K562 (cell line): Measurements from ENCODE around the gene CELSR2. TPM values are rescaled to one million over a fixed set of nuclear protein-coding genes. Genes with fewer than 3 reads are reported as not detected.

Experiments used
- CAMTA2 ChIP-seq: fragments of 250-450 bp; sonication (Bioruptor Pico); conservative IDR thresholded peaks from 2 replicates; pipeline ENCODE4 v1.5.1; 2022
- DPF2 ChIP-seq: fragments of 450-650 bp; IDR thresholded peaks from 2 replicates; pipeline ENCODE4 v1.6.1; 2016
- HDAC8 ChIP-seq: fragments of 450-650 bp; IDR thresholded peaks from 2 replicates; pipeline ENCODE4 v1.6.1; 2016; ENCODE audit warnings: mild to moderate bottlenecking, missing genetic modification characterization, moderate library complexity, missing compliant biosample characterization
- KAT8 ChIP-seq: fragments of 450-650 bp; IDR thresholded peaks from 2 replicates; pipeline ENCODE4 v1.6.1; 2016; ENCODE audit warnings: low read depth, mild to moderate bottlenecking
- MBD1 ChIP-seq: fragments of 250-450 bp; sonication (Bioruptor Pico); IDR thresholded peaks from 2 replicates; pipeline ENCODE4 v1.8.0; 2022; ENCODE audit warnings: inconsistent platforms
- MECOM ChIP-seq: fragments of 250-450 bp; sonication (Bioruptor Pico); IDR thresholded peaks from 2 replicates; pipeline ENCODE4 v1.8.0; 2022; ENCODE audit warnings: inconsistent platforms
- MEIS2 ChIP-seq: fragments of 450-650 bp; IDR thresholded peaks from 2 replicates; pipeline ENCODE4 v1.6.1; 2014; ENCODE audit warnings: mild to moderate bottlenecking; ENCODE audit not compliant: partially characterized antibody
- NFRKB ChIP-seq: fragments of 450-650 bp; IDR thresholded peaks from 2 replicates; pipeline ENCODE4 v1.6.1; 2016; ENCODE audit warnings: low read depth
- NR2C1 ChIP-seq, 2 experiments: fragments of 450-650 bp; IDR thresholded peaks; 2 replicates each; pipeline ENCODE4 v1.6.1; 2017; ENCODE audit warnings: mild to moderate bottlenecking in 2 of 2, antibody characterized with exemption in 1 of 2, inconsistent platforms in 1 of 2, missing compliant biosample characterization in 1 of 2, missing genetic modification characterization in 1 of 2
- NR2C2 ChIP-seq, 2 experiments: fragments of 200-800 bp in 1 of 2; sonication (Bioruptor generic) in 1 of 2; sonication (generic) in 1 of 2; formaldehyde crosslinking in 1 of 2; IDR thresholded peaks; 2 replicates each; pipeline versions ENCODE4 v1.6.1 to v1.8.0; 2016 to 2022; ENCODE audit warnings: mild to moderate bottlenecking in 1 of 2, missing compliant biosample characterization in 1 of 2, missing genetic modification characterization in 1 of 2, missing genetic modification reagents in 1 of 2
- SMAD3 ChIP-seq: fragments of 450-650 bp; formaldehyde crosslinking; conservative IDR thresholded peaks from 2 replicates; pipeline ENCODE4 v1.4.0; 2020; ENCODE audit warnings: mild to moderate bottlenecking
- SMARCA4 ChIP-seq: fragments of 450-650 bp; IDR thresholded peaks from 2 replicates; pipeline ENCODE4 v1.6.1; 2016
- SOX6 ChIP-seq: fragments of 450-650 bp; IDR thresholded peaks from 2 replicates; pipeline ENCODE4 v1.6.1; 2014; ENCODE audit warnings: mild to moderate bottlenecking
- TEAD1 ChIP-seq, 2 experiments: fragments of 450-650 bp in 1 of 2; sonication (generic) in 1 of 2; formaldehyde crosslinking; IDR thresholded peaks; 2 replicates each; pipeline versions ENCODE4 v1.4.0 to v1.8.0; 2020 to 2022; ENCODE audit warnings: mild to moderate bottlenecking in 2 of 2, missing genetic modification reagents in 1 of 2
- TEAD2 ChIP-seq: fragments of 450-650 bp; IDR thresholded peaks from 2 replicates; pipeline ENCODE4 v1.6.1; 2016; ENCODE audit warnings: missing genetic modification characterization, control low read depth, missing compliant biosample characterization
- THRB ChIP-seq: fragments of 450-650 bp; formaldehyde crosslinking; conservative IDR thresholded peaks from 2 replicates; pipeline ENCODE4 v1.4.0; 2022; ENCODE audit warnings: mild to moderate bottlenecking, missing genetic modification characterization
- TRIM28 ChIP-seq: fragments of 450-650 bp; IDR thresholded peaks from 2 replicates; pipeline ENCODE4 v1.6.1; 2017
- ZBTB33 ChIP-seq: sonication (generic); formaldehyde crosslinking; IDR thresholded peaks from 2 replicates; pipeline ENCODE4 v1.8.1; 2023; ENCODE audit warnings: mild to moderate bottlenecking, missing genetic modification reagents
- ZBTB9 ChIP-seq: fragments of 450-650 bp; formaldehyde crosslinking; IDR thresholded peaks from 2 replicates; pipeline ENCODE4 v1.4.0; 2020; ENCODE audit warnings: mild to moderate bottlenecking, moderate library complexity
- ZNF217 ChIP-seq: sonication (generic); formaldehyde crosslinking; IDR thresholded peaks from 2 replicates; pipeline ENCODE4 v1.8.0; 2022; ENCODE audit warnings: mild to moderate bottlenecking, missing genetic modification reagents
- ZNF41 ChIP-seq: fragments of 250-450 bp; sonication (Bioruptor Pico); conservative IDR thresholded peaks from 2 replicates; pipeline ENCODE4 v1.4.0; 2020; ENCODE audit warnings: mild to moderate bottlenecking
- ZNF766 ChIP-seq: fragments of 200-800 bp; sonication (Bioruptor generic); conservative IDR thresholded peaks from 2 replicates; pipeline ENCODE4 v1.6.1; 2016; ENCODE audit warnings: missing genetic modification characterization, missing compliant biosample characterization
- polyA plus RNA-seq, 8 experiments: library from polyadenylated mRNA; depleted of rRNA in 4 of 8; stranded (reverse) in 5 of 8; unstranded in 3 of 8; fragments of >200 nt; fragmentation: Nextera tagmentation in 2 of 8; fragmentation: Illumina TruSeq in 1 of 8; extraction: Ambion mirVana in 2 of 8; extraction: Trizol in 1 of 8; gene quantifications; 2 replicates each; pipeline versions ENCODE4 v1.2.1 to v1.2.3, GENCODE V29; 2011 to 2014; ENCODE audit warnings: inconsistent platforms in 1 of 8, missing spikeins in 1 of 8
- total RNA-seq, 7 experiments: library from RNA; depleted of rRNA in 6 of 7; stranded (reverse); fragments of >200 nt in 6 of 7; fragmentation: Illumina TruSeq in 2 of 7; extraction: Trizol in 2 of 7; gene quantifications; 2 replicates each; pipeline versions ENCODE4 v1.2.1 to v1.2.3, GENCODE V29; 2011 to 2021; ENCODE audit warnings: low replicate concordance in 1 of 7

The CELSR2 gene
- total and polyA plus RNA-seq, 9 of the 15 experiments (the other 6 are each of a cell fraction or from before 2014, with no cell fraction given): 0.31 to 21.9 (median 4.2) TPM

GRCh38 chr1:109298666-109299557, 49.6 kb downstream of the CELSR2 start (continued):
- TF ChIP-seq ZNF766 (CRISPR knock-in tag) (peak; percentile 38; the same call in 1 of the 2 replicates), NR2C2 (CRISPR knock-in tag; IDR thresholded peaks at IDR 0.05) (no peak), NR2C2 (tag; IDR thresholded peaks at IDR 0.05) (peak; percentile 71), ZNF217 (no peak), CAMTA2 (CRISPR knock-in tag) (no peak), SOX6 (0 out of 2 replicates have a peak, but pooled peaks have one; percentile 23), SMARCA4 (no peak), TEAD1 (CRISPR knock-in tag; IDR thresholded peaks at IDR 0.05) (peak; percentile 12 to 40; a peak in 1 of 4 replicates), MEIS2 (no peak), MBD1 (CRISPR knock-in tag) (0 out of 2 replicates have a peak, but pooled peaks have one; percentile 53), DPF2 (0 out of 2 replicates have a peak, but pooled peaks have one; percentile 55), ZNF41 (0 out of 2 replicates have a peak, but pooled peaks have one; percentile 20), NFRKB (peak; percentile 10; the same call in 1 of the 2 replicates), KAT8 (no peak), THRB (CRISPR knock-in tag) (0 out of 2 replicates have a peak, but pooled peaks have one; percentile 20), NR2C1 (IDR thresholded peaks at IDR 0.05) (no peak), NR2C1 (tag; IDR thresholded peaks at IDR 0.05) (peak; percentile 69), SMAD3 (CRISPR knock-in tag) (no peak), ZBTB9 (0 out of 2 replicates have a peak, but pooled peaks have one; percentile 22), TEAD2 (tag) (no peak), HDAC8 (tag) (peak; percentile 42; the same call in 1 of the 2 replicates), ZBTB33 (CRISPR knock-in tag) (peak; percentile 14; the same call in 1 of the 2 replicates), TRIM28 (no peak), MECOM (CRISPR knock-in tag) (peak; percentile 39; the same call in 1 of the 2 replicates)
